ENCODE data around the gene TNFRSF1B.

- TF ChIP-seq CTCF (IDR thresholded peaks at IDR 0.05) (no peak), POLR2A (IDR thresholded peaks at IDR 0.05) (no peak)
Observed at GRCh38 chr1:12220890-12221289, 54.1 kb downstream of the TNFRSF1B start.
